K562 (cell line): ENCODE measurements around the gene ALG12. TPM values are rescaled to one million over a fixed set of nuclear protein-coding genes. Genes with fewer than 3 reads are reported as not detected.

Experiments
- ATF2 ChIP-seq: sonication (generic); formaldehyde crosslinking; IDR thresholded peaks from 2 replicates; pipeline ENCODE4 v1.8.1; 2022; ENCODE audit warnings: missing genetic modification reagents
- CBFA2T2 ChIP-seq: fragments of 450-650 bp; conservative IDR thresholded peaks from 2 replicates; pipeline ENCODE4 v1.6.1; 2017; ENCODE audit warnings: mild to moderate bottlenecking
- COPS2 ChIP-seq: fragments of 450-650 bp; conservative IDR thresholded peaks from 2 replicates; pipeline ENCODE4 v1.6.1; 2016; ENCODE audit warnings: mild to moderate bottlenecking, moderate library complexity
- CREM ChIP-seq: IDR thresholded peaks from 2 replicates; pipeline ENCODE4 v1.6.1; 2014; ENCODE audit warnings: antibody characterized with exemption, low read depth
- ETV1 ChIP-seq: fragments of 450-650 bp; conservative IDR thresholded peaks from 2 replicates; pipeline ENCODE4 v1.6.1; 2016; ENCODE audit warnings: missing genetic modification characterization, control low read depth, low read depth, missing compliant biosample characterization
- FOXA3 ChIP-seq, 2 experiments: fragments of 450-650 bp in 1 of 2; sonication (generic) in 1 of 2; formaldehyde crosslinking; IDR thresholded peaks in 1 of 2; conservative IDR thresholded peaks in 1 of 2; 2 replicates each; pipeline versions ENCODE4 v1.4.0 to v1.8.0; 2020 to 2022; ENCODE audit warnings: mild to moderate bottlenecking in 2 of 2, missing genetic modification reagents in 1 of 2
- GMEB1 ChIP-seq: fragments of 250-450 bp; sonication (Bioruptor Pico); IDR thresholded peaks from 2 replicates; pipeline ENCODE4 v1.4.0; 2020; ENCODE audit warnings: mild to moderate bottlenecking
- MTA3 ChIP-seq: fragments of 450-650 bp; formaldehyde crosslinking; IDR thresholded peaks from 2 replicates; pipeline ENCODE4 v1.6.1; 2017; ENCODE audit warnings: mild to moderate bottlenecking, borderline replicate concordance
- NFRKB ChIP-seq: fragments of 450-650 bp; IDR thresholded peaks from 2 replicates; pipeline ENCODE4 v1.6.1; 2016; ENCODE audit warnings: low read depth
- NFYB ChIP-seq: IDR thresholded peaks from 2 replicates; pipeline ENCODE4 v1.6.1; 2011; ENCODE audit warnings: mild to moderate bottlenecking, moderate library complexity; ENCODE audit not compliant: insufficient read length; ENCODE audit errors: extremely low read depth
- POLR2H ChIP-seq: IDR thresholded peaks from 2 replicates; pipeline ENCODE4 v1.6.1; 2016; ENCODE audit warnings: missing genetic modification characterization, low read depth, mild to moderate bottlenecking, control low read depth, missing compliant biosample characterization, moderate library complexity
- RBFOX2 ChIP-seq: fragments of 200-400 bp; formaldehyde crosslinking; IDR thresholded peaks from 2 replicates; pipeline ENCODE4 v1.6.1; 2017; ENCODE audit warnings: low read depth, mild to moderate bottlenecking, low read length, moderate library complexity
- RNF2 ChIP-seq: sonication (generic); IDR thresholded peaks from 2 replicates; pipeline ENCODE4 v1.6.1; 2016
- SETDB1 ChIP-seq: IDR thresholded peaks from one replicate; pipeline ENCODE4 v1.6.1; 2012; ENCODE audit warnings: low read length, control low read depth, inconsistent platforms
- SMAD1 ChIP-seq: fragments of 150-350 bp; IDR thresholded peaks from 2 replicates; pipeline ENCODE4 v1.6.1; 2014; ENCODE audit warnings: low read length, low read depth; ENCODE audit not compliant: partially characterized antibody
- STAT5A ChIP-seq: IDR thresholded peaks from 2 replicates; pipeline ENCODE4 v1.6.1; 2012; ENCODE audit warnings: low read length, inconsistent platforms, borderline replicate concordance
- STAT5B ChIP-seq: fragments of 250-450 bp; sonication (Bioruptor Pico); IDR thresholded peaks from 2 replicates; pipeline ENCODE4 v1.8.0; 2021; ENCODE audit warnings: mild to moderate bottlenecking, inconsistent platforms
- TAF7 ChIP-seq: fragments of 450-650 bp; IDR thresholded peaks from 2 replicates; pipeline ENCODE4 v1.6.1; 2016; ENCODE audit warnings: missing genetic modification characterization, missing compliant biosample characterization
- TFAP4 ChIP-seq: sonication (generic); formaldehyde crosslinking; IDR thresholded peaks from 2 replicates; pipeline ENCODE4 v1.8.0; 2022; ENCODE audit warnings: missing genetic modification reagents, mild to moderate bottlenecking, moderate library complexity, borderline replicate concordance
- USF1 ChIP-seq: sonication (generic); formaldehyde crosslinking; IDR thresholded peaks from 2 replicates; pipeline ENCODE4 v1.9.0; 2022; ENCODE audit warnings: mild to moderate bottlenecking, missing genetic modification reagents
- XRCC3 ChIP-seq: fragments of 450-650 bp; IDR thresholded peaks from 2 replicates; pipeline ENCODE4 v1.6.1; 2017; ENCODE audit warnings: mild to moderate bottlenecking, moderate library complexity
- ZNF124 ChIP-seq: sonication (generic); formaldehyde crosslinking; IDR thresholded peaks from 2 replicates; pipeline ENCODE4 v1.8.1; 2022; ENCODE audit warnings: missing genetic modification reagents
- ZNF197 ChIP-seq: fragments of 200-800 bp; sonication (Bioruptor generic); IDR thresholded peaks from 2 replicates; pipeline ENCODE4 v1.6.1; 2016; ENCODE audit warnings: low read depth, missing genetic modification characterization, missing compliant biosample characterization
- ZNF232 ChIP-seq: sonication (generic); formaldehyde crosslinking; IDR thresholded peaks from 2 replicates; pipeline ENCODE4 v1.8.0; 2022; ENCODE audit warnings: mild to moderate bottlenecking, missing genetic modification reagents
- ZNF644 ChIP-seq: fragments of 200-800 bp; sonication (Bioruptor generic); IDR thresholded peaks from 2 replicates; pipeline ENCODE4 v1.6.1; 2016; ENCODE audit warnings: low read depth, missing genetic modification characterization, missing compliant biosample characterization
- polyA plus RNA-seq, 8 experiments: library from polyadenylated mRNA; depleted of rRNA in 4 of 8; stranded (reverse) in 5 of 8; unstranded in 3 of 8; fragments of >200 nt; fragmentation: Nextera tagmentation in 2 of 8; fragmentation: Illumina TruSeq in 1 of 8; extraction: Ambion mirVana in 2 of 8; extraction: Trizol in 1 of 8; gene quantifications; 2 replicates each; pipeline versions ENCODE4 v1.2.1 to v1.2.3, GENCODE V29; 2011 to 2014; ENCODE audit warnings: inconsistent platforms in 1 of 8, missing spikeins in 1 of 8
- total RNA-seq, 7 experiments: library from RNA; depleted of rRNA in 6 of 7; stranded (reverse); fragments of >200 nt in 6 of 7; fragmentation: Illumina TruSeq in 2 of 7; extraction: Trizol in 2 of 7; gene quantifications; 2 replicates each; pipeline versions ENCODE4 v1.2.1 to v1.2.3, GENCODE V29; 2011 to 2021; ENCODE audit warnings: low replicate concordance in 1 of 7

The ALG12 gene
- total and polyA plus RNA-seq, 9 of the 15 experiments (the other 6 are each of a cell fraction or from before 2014, with no cell fraction given), result 0.20 to 8.5 (median 3.4) TPM

GRCh38 chr22:49936018-49936972 is 18.1 kb upstream of the ALG12 start (continued):
- TF ChIP-seq USF1 (CRISPR knock-in tag) (no peak), ZNF644 (tag) (no peak), CREM (peak; percentile 75; the same call in 1 of the 2 replicates), ATF2 (CRISPR knock-in tag) (no peak), CBFA2T2 (no peak), TFAP4 (CRISPR knock-in tag) (peak; percentile 71; the same call in 1 of the 2 replicates), POLR2H (tag) (no peak), COPS2 (no peak), XRCC3 (no peak), NFRKB (no peak), SETDB1 (no peak), MTA3 (0 out of 2 replicates have a peak, but pooled peaks have one; percentile 47), NFYB (no peak), STAT5A (no peak), RBFOX2 (peak; percentile 65), ETV1 (tag) (no peak), ZNF124 (CRISPR knock-in tag) (no peak), ZNF197 (CRISPR knock-in tag) (no peak), TAF7 (no peak), STAT5B (CRISPR knock-in tag) (no peak), GMEB1 (CRISPR knock-in tag) (no peak), SMAD1 (no peak), FOXA3 (CRISPR knock-in tag; conservative IDR thresholded peaks at IDR 0.05 in 1 of 2, IDR thresholded peaks at IDR 0.05 in 1 of 2) (no peak), ZNF232 (CRISPR knock-in tag) (no peak), RNF2 (0 out of 2 replicates have a peak, but pooled peaks have one; percentile 40)
